ENCODE results near the gene SLC35D2.

SLC35D2 gene

GRCh38 chr9:96293498-96294158 is 89.9 kb downstream of the SLC35D2 start:
- TF ChIP-seq, protein P1, sequence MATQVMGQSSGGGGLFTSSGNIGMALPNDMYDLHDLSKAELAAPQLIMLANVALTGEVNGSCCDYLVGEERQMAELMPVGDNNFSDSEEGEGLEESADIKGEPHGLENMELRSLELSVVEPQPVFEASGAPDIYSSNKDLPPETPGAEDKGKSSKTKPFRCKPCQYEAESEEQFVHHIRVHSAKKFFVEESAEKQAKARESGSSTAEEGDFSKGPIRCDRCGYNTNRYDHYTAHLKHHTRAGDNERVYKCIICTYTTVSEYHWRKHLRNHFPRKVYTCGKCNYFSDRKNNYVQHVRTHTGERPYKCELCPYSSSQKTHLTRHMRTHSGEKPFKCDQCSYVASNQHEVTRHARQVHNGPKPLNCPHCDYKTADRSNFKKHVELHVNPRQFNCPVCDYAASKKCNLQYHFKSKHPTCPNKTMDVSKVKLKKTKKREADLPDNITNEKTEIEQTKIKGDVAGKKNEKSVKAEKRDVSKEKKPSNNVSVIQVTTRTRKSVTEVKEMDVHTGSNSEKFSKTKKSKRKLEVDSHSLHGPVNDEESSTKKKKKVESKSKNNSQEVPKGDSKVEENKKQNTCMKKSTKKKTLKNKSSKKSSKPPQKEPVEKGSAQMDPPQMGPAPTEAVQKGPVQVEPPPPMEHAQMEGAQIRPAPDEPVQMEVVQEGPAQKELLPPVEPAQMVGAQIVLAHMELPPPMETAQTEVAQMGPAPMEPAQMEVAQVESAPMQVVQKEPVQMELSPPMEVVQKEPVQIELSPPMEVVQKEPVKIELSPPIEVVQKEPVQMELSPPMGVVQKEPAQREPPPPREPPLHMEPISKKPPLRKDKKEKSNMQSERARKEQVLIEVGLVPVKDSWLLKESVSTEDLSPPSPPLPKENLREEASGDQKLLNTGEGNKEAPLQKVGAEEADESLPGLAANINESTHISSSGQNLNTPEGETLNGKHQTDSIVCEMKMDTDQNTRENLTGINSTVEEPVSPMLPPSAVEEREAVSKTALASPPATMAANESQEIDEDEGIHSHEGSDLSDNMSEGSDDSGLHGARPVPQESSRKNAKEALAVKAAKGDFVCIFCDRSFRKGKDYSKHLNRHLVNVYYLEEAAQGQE (IDR thresholded peaks at IDR 0.05; ENCODE audit: insufficient read depth in 1 of 2, low read depth in 2 of 2, low read length in 2 of 2): no peak
- TF ChIP-seq TAF1 (IDR thresholded peaks at IDR 0.05; ENCODE audit: borderline replicate concordance, insufficient read depth, low read length): no peak
- no peak for TF ChIP-seq SIN3A (IDR thresholded peaks at IDR 0.05; ENCODE audit: borderline replicate concordance, insufficient read depth, low read length)
- no peak for TF ChIP-seq FOXP2 (optimal IDR thresholded peaks at IDR 0.05; ENCODE audit: borderline replicate concordance, extremely low read depth, extremely low read length, insufficient read depth)
- no peak for TF ChIP-seq POLR2AphosphoS5 (IDR thresholded peaks at IDR 0.05; ENCODE audit: low read depth, low read length)

GRCh38 chr9:96289392-96289791 is 94.1 kb downstream of the SLC35D2 start:
- TF ChIP-seq, protein P1 (IDR thresholded peaks at IDR 0.05; ENCODE audit: insufficient read depth in 1 of 2, low read depth in 2 of 2, low read length in 2 of 2): no peak
- TF ChIP-seq TAF1 (IDR thresholded peaks at IDR 0.05; ENCODE audit: borderline replicate concordance, insufficient read depth, low read length) (no peak), SIN3A (IDR thresholded peaks at IDR 0.05; ENCODE audit: borderline replicate concordance, insufficient read depth, low read length) (no peak), POLR2AphosphoS5 (IDR thresholded peaks at IDR 0.05; ENCODE audit: low read depth, low read length) (no peak), FOXP2 (optimal IDR thresholded peaks at IDR 0.05; ENCODE audit: borderline replicate concordance, extremely low read depth, extremely low read length, insufficient read depth) (no peak)

DNA sequence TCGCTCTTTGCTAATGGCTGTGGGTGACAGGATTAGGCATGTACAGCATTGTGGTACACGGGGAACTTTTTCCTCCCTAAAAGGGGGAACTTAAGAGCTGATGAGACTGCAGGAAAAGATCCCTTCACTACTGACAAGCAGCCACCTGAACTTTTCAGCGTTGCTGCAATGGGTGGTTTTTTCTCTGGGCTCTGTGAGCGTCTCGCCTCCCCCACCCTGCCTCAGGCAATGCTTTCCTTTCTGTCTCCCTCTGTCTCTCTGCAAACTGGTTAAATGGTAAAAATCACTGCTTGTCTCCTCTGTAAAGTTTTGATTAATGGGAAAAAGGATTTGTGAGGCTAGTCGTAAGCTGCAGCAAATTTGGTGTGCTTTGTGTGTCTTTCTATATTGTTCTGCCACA is 101.9 kb downstream of the SLC35D2 start:
- no peak for TF ChIP-seq SIN3A (IDR thresholded peaks at IDR 0.05; ENCODE audit: borderline replicate concordance, insufficient read depth, low read length)
- TF ChIP-seq, protein P1 (IDR thresholded peaks at IDR 0.05; ENCODE audit: insufficient read depth in 1 of 2, low read depth in 2 of 2, low read length in 2 of 2): no peak
- TF ChIP-seq POLR2AphosphoS5 (IDR thresholded peaks at IDR 0.05; ENCODE audit: low read depth, low read length): no peak
- no peak for TF ChIP-seq TAF1 (IDR thresholded peaks at IDR 0.05; ENCODE audit: borderline replicate concordance, insufficient read depth, low read length)
- TF ChIP-seq FOXP2 (optimal IDR thresholded peaks at IDR 0.05; ENCODE audit: borderline replicate concordance, extremely low read depth, extremely low read length, insufficient read depth): no peak

DNA sequence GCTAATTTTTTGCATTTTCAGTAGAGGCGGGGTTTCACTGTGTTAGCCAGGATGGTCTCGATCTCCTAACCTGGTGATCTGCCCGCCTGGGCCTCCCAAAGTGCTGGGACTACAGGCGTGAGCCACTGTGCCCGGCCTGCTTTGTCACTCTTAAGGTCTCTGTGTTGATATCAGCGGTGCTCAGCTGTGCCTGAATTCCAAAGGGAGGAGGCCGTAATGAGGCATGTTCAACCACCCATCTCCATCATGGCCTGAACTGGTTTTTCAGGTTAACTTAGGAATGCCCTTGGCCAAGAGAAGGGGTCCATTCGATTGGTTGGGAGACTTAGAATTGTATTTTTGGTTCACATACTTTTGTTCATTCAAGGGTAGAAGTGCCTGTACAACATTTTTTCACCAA is 103.6 kb downstream of the SLC35D2 start:
- no peak for TF ChIP-seq TAF1 (IDR thresholded peaks at IDR 0.05; ENCODE audit: borderline replicate concordance, insufficient read depth, low read length)
- no peak for TF ChIP-seq POLR2AphosphoS5 (IDR thresholded peaks at IDR 0.05; ENCODE audit: low read depth, low read length)
- TF ChIP-seq FOXP2 (optimal IDR thresholded peaks at IDR 0.05; ENCODE audit: borderline replicate concordance, extremely low read depth, extremely low read length, insufficient read depth): no peak
- TF ChIP-seq, protein P1 (IDR thresholded peaks at IDR 0.05; ENCODE audit: insufficient read depth in 1 of 2, low read depth in 2 of 2, low read length in 2 of 2): no peak
- no peak for TF ChIP-seq SIN3A (IDR thresholded peaks at IDR 0.05; ENCODE audit: borderline replicate concordance, insufficient read depth, low read length)

All from PFSK-1 (cell line).